ENCODE measurements around the gene SLC4A3. TPM values are rescaled to one million over a fixed set of nuclear protein-coding genes. Genes with fewer than 3 reads are reported as not detected.

Gene SLC4A3
- total and polyA plus RNA-seq, 2 donors (not counting 3 experiments of a cell fraction or from before 2014, with no cell fraction given): 0.29 to 0.35 TPM

DNA sequence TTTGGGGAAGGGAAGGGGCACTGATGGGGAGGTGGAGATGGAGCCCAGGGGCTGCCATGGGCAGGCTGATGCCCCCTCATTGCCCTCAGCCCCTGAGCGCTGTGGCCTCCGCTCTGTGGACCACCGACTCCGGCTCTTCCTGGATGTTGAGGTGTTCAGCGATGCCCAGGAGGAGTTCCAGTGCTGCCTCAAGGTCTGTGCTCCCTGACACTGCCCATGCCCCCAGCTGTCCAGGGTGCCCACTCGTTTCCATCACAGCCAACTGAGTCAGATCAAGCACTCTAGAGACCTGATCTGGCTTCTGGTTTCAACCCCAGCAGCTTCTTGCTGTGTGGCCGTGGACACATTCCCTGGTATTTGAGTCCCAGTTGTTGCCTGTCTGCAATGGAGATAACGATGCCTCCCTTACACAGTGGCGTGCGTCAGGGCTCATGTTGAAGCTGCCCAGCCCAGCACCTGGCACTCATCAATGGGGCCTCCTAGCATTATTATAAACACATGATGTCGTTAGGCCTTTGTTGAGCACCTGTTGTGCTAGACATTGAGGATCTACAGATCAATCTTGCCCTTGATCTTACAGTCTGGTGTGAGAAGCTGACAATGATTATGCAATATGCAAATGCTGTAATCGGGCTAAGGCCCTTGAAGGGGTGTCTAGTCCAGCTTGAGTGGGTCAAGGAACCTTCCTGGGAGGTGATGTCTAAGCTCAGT, 15.4 kb upstream of the SLC4A3 start:
- dilution Hi-C loops (cut with MboI; ENCODE audit: extremely low pct_ligation_motif_present, low sequenced_read_pairs): no loop called here
- Histone ChIP-seq H4K20me1 (replicated peaks; ENCODE audit: control insufficient read depth, extremely low read depth, insufficient read depth, low read length) (no peaks in the 10 kb centered on the region), H3K9me1 (replicated peaks; ENCODE audit: control insufficient read depth, extremely low read depth, insufficient read depth, low read length) (no peaks in the 10 kb centered on the region), H3K9ac (replicated peaks; ENCODE audit: extremely low read depth, insufficient read depth, low read length) (no peak overlapping the region), H3K9me3 (replicated peaks; ENCODE audit: control insufficient read depth, insufficient read depth, low read length) (no peaks in the 10 kb centered on the region), H3K27me3 (ENCODE audit: control insufficient read depth in 2 of 2, insufficient read depth in 2 of 2, low read length in 2 of 2) (no peaks in the 10 kb centered on the region), H3K27ac (ENCODE audit: insufficient read depth, low read depth, low read length) (no peak overlapping the region), H3K36me3 (ENCODE audit: control insufficient read depth in 2 of 2, extremely low read depth in 1 of 2, insufficient read depth in 2 of 2, low read length in 2 of 2) (peaks cover 0 to 16% of the 10 kb centered on the region in 2 experiments), H3K79me2 (ENCODE audit: control insufficient read depth, insufficient read depth, low read length) (no peaks in the 10 kb centered on the region), H3K4me1 (ENCODE audit: control insufficient read depth, extremely low read depth, insufficient read depth, low read length) (no peaks in the 10 kb centered on the region), H3K4me3 (replicated peaks in 1 of 3; ENCODE audit: insufficient read depth in 1 of 3, low read depth in 1 of 3, low read length in 3 of 3) (no peak overlapping the region), H3K4me2 (ENCODE audit: insufficient read depth, low read length) (no peak overlapping the region), H2AFZ (ENCODE audit: low read depth, low read length) (no peak overlapping the region)
- intact Hi-C loops (cut with micrococcal nuclease): no loop called here
- BruUV-seq (replicated peaks): no TSS peak
- CTCF ChIA-PET: no interaction called here
- POLR2A ChIA-PET: no interaction called here
- DNase-seq (ENCODE audit: low read depth, low spot score): no peak
- no peak for TF ChIP-seq POLR2A (IDR thresholded peaks at IDR 0.05; ENCODE audit: low read depth, low read length)
- no peak for TF ChIP-seq FOS (IDR thresholded peaks at IDR 0.05; ENCODE audit: borderline replicate concordance, insufficient read depth, low read length)
- no peak for TF ChIP-seq GATA2 (IDR thresholded peaks at IDR 0.05; ENCODE audit: insufficient read depth, insufficient read length, low read depth, low read length)
- TF ChIP-seq, protein P1, sequence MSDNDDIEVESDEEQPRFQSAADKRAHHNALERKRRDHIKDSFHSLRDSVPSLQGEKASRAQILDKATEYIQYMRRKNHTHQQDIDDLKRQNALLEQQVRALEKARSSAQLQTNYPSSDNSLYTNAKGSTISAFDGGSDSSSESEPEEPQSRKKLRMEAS (IDR thresholded peaks at IDR 0.05; ENCODE audit: insufficient read depth, insufficient read length): no peak
- FAIRE-seq: no peak

DNA sequence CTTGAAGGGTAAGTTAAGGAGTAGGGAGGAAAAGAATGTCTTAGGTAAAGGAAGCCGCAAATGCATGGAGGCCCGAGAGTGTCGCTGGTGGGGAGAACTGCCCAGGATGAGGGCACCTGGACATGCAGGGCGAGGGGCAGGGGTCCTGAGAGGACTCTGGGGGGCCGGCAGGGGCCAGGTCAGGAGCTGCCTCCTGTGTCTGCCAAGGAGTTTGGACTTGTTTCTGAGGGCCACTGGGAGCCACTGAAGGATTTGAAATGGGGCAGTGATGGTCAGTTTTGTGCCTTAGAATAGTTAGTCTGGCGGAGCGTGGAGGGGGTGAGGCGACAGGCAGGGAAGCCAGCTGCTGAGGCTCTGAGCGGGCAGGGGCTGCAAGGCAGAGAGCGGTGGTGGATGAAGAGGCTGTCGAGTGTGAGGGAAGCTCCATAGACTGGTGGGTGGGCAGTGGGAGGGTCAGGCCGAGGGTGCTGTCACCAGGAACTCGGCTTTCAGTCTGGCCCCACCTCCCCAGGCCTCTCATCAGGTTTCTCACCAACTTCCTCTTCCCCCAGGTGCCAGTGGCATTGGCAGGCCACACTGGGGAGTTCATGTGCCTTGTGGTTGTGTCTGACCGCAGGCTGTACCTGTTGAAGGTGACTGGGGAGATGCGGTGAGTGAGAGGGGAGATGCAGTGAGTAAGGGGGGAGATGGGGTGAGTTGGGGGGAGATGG, 14.7 kb upstream of the SLC4A3 start:
- no TSS peak for BruUV-seq (replicated peaks)
- H3K9ac ChIP-seq (replicated peaks; ENCODE audit: extremely low read depth, insufficient read depth, low read length): no peak overlapping the region
- intact Hi-C loops (cut with micrococcal nuclease): no loop called here
- DNase-seq (ENCODE audit: low read depth, low spot score): no peak
- no peak for FAIRE-seq
- dilution Hi-C loops (cut with MboI; ENCODE audit: extremely low pct_ligation_motif_present, low sequenced_read_pairs): no loop called here
- H3K9me3 ChIP-seq (replicated peaks; ENCODE audit: control insufficient read depth, insufficient read depth, low read length): no peaks in the 10 kb centered on the region
- no peaks in the 10 kb centered on the region for H3K79me2 ChIP-seq (ENCODE audit: control insufficient read depth, insufficient read depth, low read length)
- ChIA-PET CTCF (no interaction called here), POLR2A (no interaction called here)
- no peaks in the 10 kb centered on the region for H3K27me3 ChIP-seq (ENCODE audit: control insufficient read depth in 2 of 2, insufficient read depth in 2 of 2, low read length in 2 of 2)
- no peaks in the 10 kb centered on the region for H4K20me1 ChIP-seq (replicated peaks; ENCODE audit: control insufficient read depth, extremely low read depth, insufficient read depth, low read length)
- no peak overlapping the region for H3K4me2 ChIP-seq (ENCODE audit: insufficient read depth, low read length)
- H3K27ac ChIP-seq (ENCODE audit: insufficient read depth, low read depth, low read length): no peak overlapping the region
- no peaks in the 10 kb centered on the region for H3K9me1 ChIP-seq (replicated peaks; ENCODE audit: control insufficient read depth, extremely low read depth, insufficient read depth, low read length)
- H3K4me1 ChIP-seq (ENCODE audit: control insufficient read depth, extremely low read depth, insufficient read depth, low read length): no peaks in the 10 kb centered on the region
- TF ChIP-seq POLR2AphosphoS5 (IDR thresholded peaks at IDR 0.05; ENCODE audit: insufficient read depth, low read depth, low read length) (no peak), MYC (IDR thresholded peaks at IDR 0.05; ENCODE audit: low read depth, low read length) (no peak), EZH2 (IDR thresholded peaks at IDR 0.05; ENCODE audit: borderline replicate concordance, low read depth, low read length, severe bottlenecking) (no peak), POLR2A (IDR thresholded peaks at IDR 0.05; ENCODE audit: low read depth, low read length) (no peak), FOS (IDR thresholded peaks at IDR 0.05; ENCODE audit: borderline replicate concordance, insufficient read depth, low read length) (no peak), GATA2 (IDR thresholded peaks at IDR 0.05; ENCODE audit: insufficient read depth, insufficient read length, low read depth, low read length) (no peak)
- TF ChIP-seq, protein P2, sequence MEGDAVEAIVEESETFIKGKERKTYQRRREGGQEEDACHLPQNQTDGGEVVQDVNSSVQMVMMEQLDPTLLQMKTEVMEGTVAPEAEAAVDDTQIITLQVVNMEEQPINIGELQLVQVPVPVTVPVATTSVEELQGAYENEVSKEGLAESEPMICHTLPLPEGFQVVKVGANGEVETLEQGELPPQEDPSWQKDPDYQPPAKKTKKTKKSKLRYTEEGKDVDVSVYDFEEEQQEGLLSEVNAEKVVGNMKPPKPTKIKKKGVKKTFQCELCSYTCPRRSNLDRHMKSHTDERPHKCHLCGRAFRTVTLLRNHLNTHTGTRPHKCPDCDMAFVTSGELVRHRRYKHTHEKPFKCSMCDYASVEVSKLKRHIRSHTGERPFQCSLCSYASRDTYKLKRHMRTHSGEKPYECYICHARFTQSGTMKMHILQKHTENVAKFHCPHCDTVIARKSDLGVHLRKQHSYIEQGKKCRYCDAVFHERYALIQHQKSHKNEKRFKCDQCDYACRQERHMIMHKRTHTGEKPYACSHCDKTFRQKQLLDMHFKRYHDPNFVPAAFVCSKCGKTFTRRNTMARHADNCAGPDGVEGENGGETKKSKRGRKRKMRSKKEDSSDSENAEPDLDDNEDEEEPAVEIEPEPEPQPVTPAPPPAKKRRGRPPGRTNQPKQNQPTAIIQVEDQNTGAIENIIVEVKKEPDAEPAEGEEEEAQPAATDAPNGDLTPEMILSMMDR (IDR thresholded peaks at IDR 0.05; ENCODE audit: extremely low read depth in 1 of 2, insufficient read depth in 1 of 2, low read depth in 1 of 2, low read length in 2 of 2): no peak
- no peak overlapping the region for H3K4me3 ChIP-seq (replicated peaks in 1 of 3; ENCODE audit: insufficient read depth in 1 of 3, low read depth in 1 of 3, low read length in 3 of 3)
- H2AFZ ChIP-seq (ENCODE audit: low read depth, low read length): no peak overlapping the region
- peaks cover 0 to 15% of the 10 kb centered on the region in 2 experiments for H3K36me3 ChIP-seq (ENCODE audit: control insufficient read depth in 2 of 2, extremely low read depth in 1 of 2, insufficient read depth in 2 of 2, low read length in 2 of 2)
